T-cell (primary cell): Measurements from ENCODE around the gene OR6N1. TPM values are rescaled to one million over a fixed set of nuclear protein-coding genes. Genes with fewer than 3 reads are reported as not detected.

Experiments used
- ATAC-seq, 4 experiments: fragments of 200-7000 bp in 3 of 4; fragments of 150-1000 bp in 1 of 4; cut with Tn5 transposase; replicated peaks in 1 of 4; 1 replicate in 3 of 4; 2 replicates in 1 of 4; pipeline ENCODE4 v1.10.0; 2021; ENCODE audit warnings: moderate library complexity in 3 of 4, mild to moderate bottlenecking in 2 of 4, moderate number of reproducible peaks in 1 of 4
- CTCF ChIA-PET, 2 donors: fragments of 300-600 bp; sonication (Branson Sonifier 250); formaldehyde crosslinking; loops; one replicate each; lab custom pipeline; 2022; ENCODE audit warnings: antibody characterized with exemption in 2 of 2; lab: Charles Lee
- POLR2A ChIA-PET, 2 donors: fragments of 300-600 bp; sonication (Branson Sonifier 250); formaldehyde crosslinking; loops; one replicate each; lab custom pipeline; 2022; ENCODE audit warnings: antibody characterized with exemption in 2 of 2; lab: Charles Lee
- DNase-seq, 35 experiments: peaks; one replicate each; pipeline versions ENCODE4 v3.0.0 to v3.0.0-alpha.2; 2013 to 2023
- H3K27ac ChIP-seq: one replicate; pipeline ENCODE4 v1.5.1; 2013; ENCODE audit warnings: low read length
- H3K27me3 ChIP-seq, 2 experiments: replicated peaks in 1 of 2; 1 replicate in 1 of 2; 2 replicates in 1 of 2; pipeline versions ENCODE4 v1.6.1 to v1.7.0; 2013; ENCODE audit warnings: low read length in 1 of 2, mixed read lengths in 1 of 2; ENCODE audit not compliant: control insufficient read depth in 2 of 2, insufficient read depth in 2 of 2; ENCODE audit errors: extremely low read depth in 1 of 2
- H3K36me3 ChIP-seq, 2 donors: 1 replicate in 1 of 2; 2 replicates in 1 of 2; pipeline versions ENCODE4 v1.6.1 to v1.7.0; 2013; ENCODE audit warnings: low read length in 1 of 2; ENCODE audit not compliant: control insufficient read depth in 2 of 2, insufficient read depth in 1 of 2; ENCODE audit errors: extremely low read depth in 1 of 2
- H3K4me1 ChIP-seq, 2 experiments: 1 replicate in 1 of 2; 2 replicates in 1 of 2; pipeline versions ENCODE4 v1.6.1 to v1.7.0; 2013; ENCODE audit warnings: low read length in 2 of 2, mixed read lengths in 1 of 2; ENCODE audit not compliant: insufficient read depth in 2 of 2, control insufficient read depth in 1 of 2; ENCODE audit errors: extremely low read depth in 1 of 2
- H3K4me3 ChIP-seq, 2 donors: 1 replicate in 1 of 2; 2 replicates in 1 of 2; pipeline versions ENCODE4 v1.5.1 to v1.7.0; 2013; ENCODE audit warnings: mild to moderate bottlenecking in 2 of 2, low read length in 1 of 2, moderate library complexity in 1 of 2; ENCODE audit not compliant: control insufficient read depth in 1 of 2; ENCODE audit errors: extremely low read depth in 1 of 2
- H3K9me3 ChIP-seq: 2 replicates; pipeline ENCODE4 v1.7.0; 2013
- H3K27ac Mint-ChIP-seq, 2 donors: one replicate each; pipeline ENCODE4 v1.8.0; 2020 to 2021; ENCODE audit warnings: mild to moderate bottlenecking in 2 of 2, mixed read lengths in 2 of 2
- H3K27me3 Mint-ChIP-seq, 2 donors: one replicate each; pipeline ENCODE4 v1.8.0; 2021 to 2022; ENCODE audit warnings: mixed read lengths in 2 of 2
- H3K36me3 Mint-ChIP-seq: one replicate; pipeline ENCODE4 v1.8.0; 2021; ENCODE audit warnings: mixed read lengths
- H3K4me1 Mint-ChIP-seq, 3 donors: one replicate each; pipeline ENCODE4 v1.8.0; 2020 to 2022; ENCODE audit warnings: mixed read lengths in 3 of 3, mild to moderate bottlenecking in 1 of 3
- H3K4me3 Mint-ChIP-seq, 3 donors: one replicate each; pipeline ENCODE4 v1.8.0; 2020 to 2022; ENCODE audit warnings: mild to moderate bottlenecking in 3 of 3, mixed read lengths in 3 of 3, moderate library complexity in 3 of 3
- H3K9me3 Mint-ChIP-seq, 3 donors: one replicate each; pipeline ENCODE4 v1.8.0; 2020 to 2022; ENCODE audit warnings: mixed read lengths in 3 of 3
- WGBS: methylation state at CpG from one replicate; pipeline ENCODE4 v1.1.5; 2013; ENCODE audit warnings: missing lambda C conversion rate; ENCODE audit not compliant: insufficient coverage; 5-methylcytosine and 5-hydroxymethylcytosine counted together
- total RNA-seq, 35 experiments: library from RNA in 6 of 35; stranded (reverse) in 6 of 35; fragments of 120-200 nt in 1 of 35; gene quantifications; one replicate each; pipeline versions ENCODE4 v1.2.1 to v1.2.4 and lab custom pipeline; 2013 to 2026

OR6N1 gene
- total RNA-seq, 5 donors from 2014 or later (not counting 1 experiment from before 2014, with no cell fraction given): not detected

DNA sequence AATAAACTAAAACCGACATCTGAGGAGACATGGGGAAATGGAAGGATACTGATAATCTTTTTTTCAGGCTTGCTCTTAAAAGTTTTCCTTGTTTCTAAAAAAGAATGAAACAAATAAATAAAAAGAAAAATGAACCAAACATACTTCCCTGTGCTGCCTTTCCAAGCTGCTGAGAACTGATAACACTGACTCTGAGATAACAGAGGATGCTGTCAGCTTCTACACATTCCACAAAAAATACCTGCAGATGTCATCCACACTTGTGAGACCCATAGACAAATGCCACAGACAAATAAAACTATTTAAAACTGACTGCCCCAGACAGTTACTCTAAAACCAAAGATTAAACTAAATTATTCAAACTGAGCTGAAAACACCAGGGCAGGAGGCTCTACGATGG is 39.5 kb downstream of the OR6N1 start:
- 60% methylated on average over 1 of the region's 2 CpGs for WGBS
- peaks cover 2 to 3% of the 10 kb centered on the region in 2 donors for H3K27me3 Mint-ChIP-seq
- H3K27ac Mint-ChIP-seq: no peak overlapping the region

DNA sequence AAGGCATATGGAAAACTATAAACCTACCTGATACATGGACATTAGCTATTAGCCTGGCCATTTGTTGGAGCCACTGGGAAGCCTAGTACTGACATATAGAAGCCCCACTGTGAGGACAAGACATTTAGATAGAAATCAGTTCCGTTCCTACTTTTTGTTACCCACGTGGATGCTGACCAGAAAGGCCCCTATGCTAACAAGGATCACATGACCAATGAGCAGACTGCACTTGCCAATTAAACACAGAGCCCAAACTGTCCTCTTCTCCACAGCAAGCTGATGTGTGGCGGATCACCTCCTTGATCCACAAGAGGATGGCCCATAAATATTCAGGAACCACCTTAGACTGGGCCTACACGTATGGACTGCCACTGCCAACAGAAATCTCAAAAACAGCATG is 40.3 kb downstream of the OR6N1 start:
- H3K27me3 ChIP-seq: no peaks in the 10 kb centered on the region
- POLR2A ChIA-PET: no interaction called here
- no peak overlapping the region for H3K27ac ChIP-seq
- whole genome bisulfite sequencing: 80% methylated on average over 4 of the region's 4 CpGs
- no peak overlapping the region for H3K4me3 ChIP-seq
- Mint-ChIP-seq H3K36me3 (no peaks in the 10 kb centered on the region), H3K9me3 (no peaks in the 10 kb centered on the region), H3K27me3 (peaks cover 0 to 2% of the 10 kb centered on the region in 2 donors), H3K27ac (no peak overlapping the region), H3K4me1 (no peaks in the 10 kb centered on the region), H3K4me3 (no peak overlapping the region)
- no peak for DNase-seq
- H3K36me3 ChIP-seq: no peaks in the 10 kb centered on the region
- H3K4me1 ChIP-seq: no peaks in the 10 kb centered on the region
- CTCF ChIA-PET: no interaction called here
- no peak for ATAC-seq
- no peaks in the 10 kb centered on the region for H3K9me3 ChIP-seq

More for the DNA sequence above, 39.5 kb downstream of the OR6N1 start:
- H3K9me3 ChIP-seq: no peaks in the 10 kb centered on the region
- ATAC-seq (no peak), DNase-seq (no peak)
- H3K36me3 Mint-ChIP-seq: no peaks in the 10 kb centered on the region
- no peaks in the 10 kb centered on the region for H3K27me3 ChIP-seq
- H3K4me1 Mint-ChIP-seq: no peaks in the 10 kb centered on the region
- no peak overlapping the region for H3K27ac ChIP-seq
- CTCF ChIA-PET: no interaction called here
- H3K36me3 ChIP-seq: no peaks in the 10 kb centered on the region
- H3K9me3 Mint-ChIP-seq: no peaks in the 10 kb centered on the region
- POLR2A ChIA-PET: no interaction called here
- H3K4me1 ChIP-seq: no peaks in the 10 kb centered on the region
- H3K4me3 Mint-ChIP-seq: no peak overlapping the region
- H3K4me3 ChIP-seq: no peak overlapping the region

DNA sequence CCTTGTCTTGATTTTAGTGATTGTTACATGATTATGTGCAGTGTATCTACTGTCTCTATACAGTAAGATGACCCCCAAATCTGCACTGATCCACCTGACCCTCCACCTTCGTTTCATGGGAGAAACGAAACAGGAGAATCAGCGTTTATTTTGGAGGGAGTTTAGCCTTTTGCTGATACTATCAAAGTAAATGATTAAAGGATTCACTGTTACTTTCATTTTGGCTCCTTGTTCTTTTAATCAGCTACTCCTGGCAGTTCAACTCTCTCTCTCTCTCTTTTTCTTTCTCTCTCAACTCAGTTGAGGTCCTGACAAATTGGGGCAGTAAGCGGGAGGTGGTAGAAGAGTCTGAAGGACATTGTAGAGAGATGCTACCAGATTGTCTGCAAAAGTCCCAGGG is 41.5 kb downstream of the OR6N1 start:
- H3K4me1 ChIP-seq: no peaks in the 10 kb centered on the region
- no peak for ATAC-seq
- Mint-ChIP-seq H3K4me1 (no peaks in the 10 kb centered on the region), H3K27me3 (peaks cover 0 to 2% of the 10 kb centered on the region in 2 donors), H3K9me3 (no peaks in the 10 kb centered on the region), H3K4me3 (no peak overlapping the region), H3K27ac (no peak overlapping the region), H3K36me3 (no peaks in the 10 kb centered on the region)
- ChIA-PET CTCF (no interaction called here), POLR2A (no interaction called here)
- H3K36me3 ChIP-seq: no peaks in the 10 kb centered on the region
- DNase-seq: no peak
- no peaks in the 10 kb centered on the region for H3K27me3 ChIP-seq
- WGBS: no CpG with 5 or more reads among the region's 4 CpGs
- no peaks in the 10 kb centered on the region for H3K9me3 ChIP-seq
- H3K27ac ChIP-seq: no peak overlapping the region
- H3K4me3 ChIP-seq: no peak overlapping the region

DNA sequence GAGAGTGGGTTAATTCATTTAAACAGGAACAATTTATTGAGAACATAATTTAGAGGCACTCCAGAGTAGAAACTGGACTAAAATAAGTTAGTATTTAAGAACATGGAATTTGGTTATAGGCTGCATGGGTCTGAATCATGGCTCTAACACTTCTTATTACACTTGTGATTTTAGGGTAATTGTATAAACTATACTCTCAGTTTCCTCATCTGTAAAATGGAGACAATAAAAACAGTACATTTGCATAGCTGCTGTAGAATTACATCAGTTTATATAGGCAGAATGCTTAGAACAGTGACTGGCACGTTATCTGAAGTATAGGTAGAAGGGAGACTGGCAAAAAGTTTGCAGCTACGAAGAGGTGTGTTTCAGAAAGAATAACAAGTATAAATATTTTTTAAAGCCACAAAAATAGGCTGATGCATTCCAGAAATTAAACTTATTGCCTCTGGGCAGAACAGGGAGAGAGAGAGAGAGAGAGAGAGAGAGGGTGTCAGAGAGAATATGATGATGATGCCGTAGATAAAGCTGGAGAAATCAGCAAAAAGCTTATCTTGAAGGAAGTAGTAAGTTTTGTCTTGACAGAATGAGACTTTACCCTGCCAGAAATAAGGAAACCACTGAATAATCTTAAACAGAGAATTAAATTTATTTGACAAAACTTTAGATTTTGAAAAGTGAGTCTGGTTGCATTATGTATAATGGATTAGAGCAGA is 43.3 kb downstream of the OR6N1 start:
- Mint-ChIP-seq H3K4me1 (no peaks in the 10 kb centered on the region), H3K27ac (no peak overlapping the region), H3K27me3 (peaks cover 7 to 9% of the 10 kb centered on the region in 2 donors), H3K4me3 (no peak overlapping the region), H3K36me3 (no peaks in the 10 kb centered on the region), H3K9me3 (no peaks in the 10 kb centered on the region)
- no peaks in the 10 kb centered on the region for H3K4me1 ChIP-seq
- H3K36me3 ChIP-seq: no peaks in the 10 kb centered on the region
- no peaks in the 10 kb centered on the region for H3K9me3 ChIP-seq
- ChIA-PET POLR2A (no interaction called here), CTCF (no interaction called here)
- no peak overlapping the region for H3K4me3 ChIP-seq
- WGBS: no CpG with 5 or more reads among the region's 3 CpGs
- DNase-seq (no peak), ATAC-seq (no peak)
- H3K27me3 ChIP-seq: no peaks in the 10 kb centered on the region
- H3K27ac ChIP-seq: no peak overlapping the region

DNA sequence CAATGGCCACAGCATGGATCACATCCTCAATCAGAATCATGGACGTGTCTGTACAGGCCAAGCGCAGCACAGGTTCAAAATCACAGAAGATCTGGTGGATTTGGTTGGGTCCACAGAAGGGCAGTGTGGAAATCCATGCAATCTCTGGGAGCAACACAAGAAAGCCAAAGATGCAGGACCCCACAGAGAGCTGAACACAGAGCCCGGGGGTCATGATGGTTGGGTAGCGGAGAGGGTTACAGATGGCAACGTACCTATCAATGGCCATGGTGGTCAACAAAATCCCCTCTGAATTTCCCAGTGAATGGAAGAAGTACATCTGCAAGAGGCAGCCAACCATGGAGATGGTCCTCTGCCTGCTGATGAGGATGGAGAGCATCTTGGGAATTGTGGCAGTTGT is 47.6 kb downstream of the OR6N1 start:
- 86% methylated on average over 2 of the region's 5 CpGs for WGBS
- Histone ChIP-seq H3K9me3 (no peaks in the 10 kb centered on the region), H3K27me3 (no peaks in the 10 kb centered on the region), H3K4me1 (no peaks in the 10 kb centered on the region), H3K36me3 (no peaks in the 10 kb centered on the region), H3K27ac (no peak overlapping the region), H3K4me3 (no peak overlapping the region)
- CTCF ChIA-PET: interaction anchor here in 1 of 2 donors (0.6 kb wide), 1 partner anchor 574 kb away, joined by 3 read pairs; no protein-coding TSS in a partner anchor
- no peak for DNase-seq
- H3K4me3 Mint-ChIP-seq: no peak overlapping the region
- POLR2A ChIA-PET: no interaction called here
- no peaks in the 10 kb centered on the region for H3K36me3 Mint-ChIP-seq
- ATAC-seq: no peak
- H3K27me3 Mint-ChIP-seq: peaks cover 17 to 20% of the 10 kb centered on the region in 2 donors
- H3K27ac Mint-ChIP-seq: no peak overlapping the region
- no peaks in the 10 kb centered on the region for H3K9me3 Mint-ChIP-seq
- no peaks in the 10 kb centered on the region for H3K4me1 Mint-ChIP-seq

DNA sequence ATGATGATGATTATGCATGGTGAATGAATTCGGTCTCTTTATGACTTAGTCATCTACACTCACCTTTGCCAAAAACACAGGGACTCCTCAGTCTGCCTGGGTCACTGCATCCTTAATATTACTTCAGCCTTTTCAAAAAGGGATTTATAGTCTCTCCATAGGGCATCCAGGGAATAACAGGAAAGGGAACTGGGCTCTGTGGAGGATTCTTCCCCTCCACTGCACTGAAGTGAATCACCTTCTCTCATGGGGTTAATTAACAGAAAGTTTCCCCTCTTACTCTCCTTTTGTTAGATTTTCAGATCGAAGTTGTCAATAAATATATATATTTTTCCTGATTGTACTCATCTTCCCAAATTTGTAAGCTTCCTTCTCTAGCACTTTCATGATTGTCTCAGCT is 51.4 kb downstream of the OR6N1 start, which contains the start of gene OR6K3:
Gene OR6K3 (minus strand): TSS at position 101 of the 400 bp plus-strand sequence. CDS start 2,605 bp downstream, outside the sequence.
- H3K4me3 Mint-ChIP-seq: no peak within 1 kb of the TSS
- H3K4me1 Mint-ChIP-seq: no peaks in the 10 kb centered on the region
- ATAC-seq: no peak
- no peaks in the 10 kb centered on the region for H3K36me3 ChIP-seq
- CTCF ChIA-PET: no interaction called here
- POLR2A ChIA-PET: no interaction called here
- no peaks in the 10 kb centered on the region for H3K9me3 ChIP-seq
- H3K27me3 Mint-ChIP-seq: peaks cover 25 to 37% of the 10 kb centered on the region in 2 donors
- H3K27me3 ChIP-seq: no peaks in the 10 kb centered on the region
- no peak for DNase-seq
- no peaks in the 10 kb centered on the region for H3K9me3 Mint-ChIP-seq
- no peak within 1 kb of the TSS for H3K27ac ChIP-seq
- no CpG with 5 or more reads among the region's 2 CpGs for WGBS
- H3K36me3 Mint-ChIP-seq: no peaks in the 10 kb centered on the region
- H3K4me3 ChIP-seq: no peak within 1 kb of the TSS
- H3K27ac Mint-ChIP-seq: no peak within 1 kb of the TSS
- no peaks in the 10 kb centered on the region for H3K4me1 ChIP-seq
